Activated CD4-positive, alpha-beta memory T cell treated with anti-CD3 and anti-CD28 coated beads for 36 hours (primary cell): Measurements from ENCODE around the gene RAD51AP1. TPM values are rescaled to one million over a fixed set of nuclear protein-coding genes. Genes with fewer than 3 reads are reported as not detected.
"Not testable (repeated sequence)": the region's sequence is repeated elsewhere in the genome, so short reads cannot be mapped to it uniquely, and the experiment has no call there.

ENCODE experiments used
- CTCF ChIA-PET: fragments of 350-600 bp; sonication (Branson Sonifier 250); formaldehyde crosslinking; loops from one replicate; lab custom pipeline; 2021; ENCODE audit warnings: antibody characterized with exemption, inconsistent platforms; lab: Charles Lee
- POLR2A ChIA-PET: fragments of 350-600 bp; sonication (Branson Sonifier 250); formaldehyde crosslinking; loops from one replicate; lab custom pipeline; 2021; ENCODE audit warnings: antibody characterized with exemption; lab: Charles Lee
- DNase-seq: peaks from one replicate; pipeline ENCODE4 v3.0.0-alpha.2; 2020
- H3K27ac Mint-ChIP-seq: one replicate; pipeline ENCODE4 v1.8.0; 2021; ENCODE audit warnings: mixed read lengths
- H3K27me3 Mint-ChIP-seq: one replicate; pipeline ENCODE4 v1.8.0; 2021; ENCODE audit warnings: mixed read lengths
- H3K36me3 Mint-ChIP-seq: one replicate; pipeline ENCODE4 v1.8.0; 2021; ENCODE audit warnings: mixed read lengths
- H3K4me1 Mint-ChIP-seq: one replicate; pipeline ENCODE4 v1.8.0; 2021; ENCODE audit warnings: low read depth, mixed read lengths
- H3K4me3 Mint-ChIP-seq: one replicate; pipeline ENCODE4 v1.8.0; 2021; ENCODE audit warnings: mild to moderate bottlenecking, mixed read lengths
- H3K9me3 Mint-ChIP-seq: one replicate; pipeline ENCODE4 v1.8.0; 2021; ENCODE audit warnings: mixed read lengths
- intact Hi-C: fragments of 100-400 bp; cut with micrococcal nuclease; formaldehyde crosslinking; loops from one replicate; pipeline ENCODE4 v1.15.1; 2023
- total RNA-seq, 2 experiments: library from RNA; stranded (reverse); gene quantifications; one replicate each; pipeline ENCODE4 v1.2.3, GENCODE V29; 2021

The RAD51AP1 gene
- total RNA-seq: 10 to 100 TPM; 44.6 to 49.7 TPM

GRCh38 chr12:4538207-4539160, at the start of gene RAD51AP1:
Gene RAD51AP1, plus strand, starts transcription at chr12:4538890. Its CDS starts 50 bp downstream, at chr12:4538940.
- peak; percentile 97 for DNase-seq
- Mint-ChIP-seq H3K27me3 (no peaks in the 10 kb centered on the region), H3K36me3 (peaks cover 14% of the 10 kb centered on the region), H3K27ac (peak within 1 kb of the TSS; percentile 98), H3K9me3 (no peaks in the 10 kb centered on the region), H3K4me3 (peak within 1 kb of the TSS; percentile 94), H3K4me1 (peaks cover 25% of the 10 kb centered on the region)
- intact Hi-C loops: loop anchor here (1.0 to 10.0 kb wide), 5 partner anchors 32 to 665 kb away; partner anchors contain the start of genes AKAP3, NDUFA9, PARP11 and TIGAR
- ChIA-PET POLR2A (interaction anchor here (0.8 to 2.1 kb wide), 3 partner anchors 32 to 111 kb away, joined by 3 to 6 read pairs (median 5); partner anchors contain the start of genes AKAP3 and NDUFA9), CTCF (interaction anchor here (0.7 to 1.3 kb wide), 3 partner anchors 11 to 118 kb away, joined by 3 to 5 read pairs (median 4); no protein-coding TSS in a partner anchor)

- no peak for DNase-seq
- H3K9me3 Mint-ChIP-seq: no peaks in the 10 kb centered on the region
- POLR2A ChIA-PET: no interaction called here
- no peaks in the 10 kb centered on the region for H3K27me3 Mint-ChIP-seq
- peaks cover 8% of the 10 kb centered on the region for H3K4me1 Mint-ChIP-seq
- H3K4me3 Mint-ChIP-seq: no peak overlapping the region
- H3K27ac Mint-ChIP-seq: no peak overlapping the region
- CTCF ChIA-PET: no interaction called here
- intact Hi-C loops: no loop called here
- H3K36me3 Mint-ChIP-seq: peaks cover 14% of the 10 kb centered on the region
Observed at GRCh38 chr12:4489556-4489955, 49.1 kb upstream of the RAD51AP1 start.

- no peak overlapping the region for H3K4me3 Mint-ChIP-seq
- no peaks in the 10 kb centered on the region for H3K9me3 Mint-ChIP-seq
Observed at GRCh38 chr12:4490973-4491372, 47.7 kb upstream of the RAD51AP1 start.

GRCh38 chr12:4496145-4496838, 42.4 kb upstream of the RAD51AP1 start:
- ChIA-PET CTCF (interaction anchor here (0.6 to 1.2 kb wide), 4 partner anchors 74 to 610 kb away, joined by 3 to 5 read pairs (median 3); no protein-coding TSS in a partner anchor), POLR2A (interaction anchor here (1.0 to 2.2 kb wide), 2 partner anchors 11 to 203 kb away, joined by 3 to 24 read pairs; no protein-coding TSS in a partner anchor)
- H3K27ac Mint-ChIP-seq: no peak overlapping the region
- H3K4me3 Mint-ChIP-seq: no peak overlapping the region
- DNase-seq: no peak
- peaks cover 16% of the 10 kb centered on the region for H3K4me1 Mint-ChIP-seq
- no peaks in the 10 kb centered on the region for H3K27me3 Mint-ChIP-seq
- H3K36me3 Mint-ChIP-seq: peaks cover 33% of the 10 kb centered on the region
- intact Hi-C loops: loop anchor here (1.0 kb wide), 1 partner anchor 42 kb away; the partner anchor contains the start of gene RAD51AP1
- H3K9me3 Mint-ChIP-seq: no peaks in the 10 kb centered on the region

More at GRCh38 chr12:4490973-4491372, 47.7 kb upstream of the RAD51AP1 start:
- intact Hi-C loops: no loop called here
- POLR2A ChIA-PET: no interaction called here
- no peaks in the 10 kb centered on the region for H3K27me3 Mint-ChIP-seq
- peaks cover 13% of the 10 kb centered on the region for H3K4me1 Mint-ChIP-seq
- H3K36me3 Mint-ChIP-seq: peaks cover 15% of the 10 kb centered on the region
- no peak for DNase-seq
- H3K27ac Mint-ChIP-seq: no peak overlapping the region
- CTCF ChIA-PET: no interaction called here

- CTCF ChIA-PET: no interaction called here
- Mint-ChIP-seq H3K9me3 (no peaks in the 10 kb centered on the region), H3K36me3 (peaks cover 40% of the 10 kb centered on the region), H3K27me3 (no peaks in the 10 kb centered on the region), H3K4me3 (no peak overlapping the region), H3K4me1 (peaks cover 16% of the 10 kb centered on the region), H3K27ac (no peak overlapping the region)
- intact Hi-C loops: no loop called here
- DNase-seq: no peak
- POLR2A ChIA-PET: no interaction called here
Observed at GRCh38 chr12:4499186-4499585, 39.5 kb upstream of the RAD51AP1 start.

GRCh38 chr12:4505376-4505986, 33.2 kb upstream of the RAD51AP1 start:
- Mint-ChIP-seq H3K4me3 (no peak overlapping the region), H3K27ac (no peak overlapping the region), H3K27me3 (no peaks in the 10 kb centered on the region), H3K9me3 (no peaks in the 10 kb centered on the region), H3K36me3 (peaks cover 14% of the 10 kb centered on the region), H3K4me1 (peaks cover 22% of the 10 kb centered on the region)
- intact Hi-C loops: loop anchor here (5.0 to 10.0 kb wide), 4 partner anchors 302 to 753 kb away; partner anchors contain the start of gene CRACR2A
- ChIA-PET POLR2A (no interaction called here), CTCF (no interaction called here)
- DNase-seq: no peak

GRCh38 chr12:4506430-4506829, 32.3 kb upstream of the RAD51AP1 start:
- Mint-ChIP-seq H3K4me3 (no peak overlapping the region), H3K36me3 (peaks cover 14% of the 10 kb centered on the region), H3K9me3 (no peaks in the 10 kb centered on the region), H3K27ac (no peak overlapping the region), H3K4me1 (peaks cover 22% of the 10 kb centered on the region), H3K27me3 (no peaks in the 10 kb centered on the region)
- CTCF ChIA-PET: no interaction called here
- intact Hi-C loops: loop anchor here (2.0 to 10.0 kb wide), 6 partner anchors 32 to 754 kb away; partner anchors contain the start of genes CRACR2A, RAD51AP1 and TIGAR
- POLR2A ChIA-PET: interaction anchor here (1.1 to 1.8 kb wide), 3 partner anchors 10 to 40 kb away, joined by 3 to 24 read pairs (median 6); partner anchors contain the start of gene RAD51AP1
- no peak for DNase-seq

GRCh38 chr12:4506870-4507269, 31.8 kb upstream of the RAD51AP1 start:
- peak overlapping the region; percentile 2 for H3K27ac Mint-ChIP-seq
- intact Hi-C loops: loop anchor here (2.0 to 10.0 kb wide), 6 partner anchors 32 to 755 kb away; partner anchors contain the start of genes CRACR2A, RAD51AP1 and TIGAR
- ChIA-PET CTCF (no interaction called here), POLR2A (interaction anchor here (1.1 to 1.8 kb wide), 3 partner anchors 10 to 39 kb away, joined by 3 to 24 read pairs (median 6); partner anchors contain the start of gene RAD51AP1)
- peaks cover 12% of the 10 kb centered on the region for H3K36me3 Mint-ChIP-seq
- peaks cover 22% of the 10 kb centered on the region for H3K4me1 Mint-ChIP-seq
- no peak for DNase-seq
- no peak overlapping the region for H3K4me3 Mint-ChIP-seq
- no peaks in the 10 kb centered on the region for H3K9me3 Mint-ChIP-seq
- H3K27me3 Mint-ChIP-seq: no peaks in the 10 kb centered on the region

- ChIA-PET CTCF (interaction anchor here (0.8 to 1.5 kb wide), 2 partner anchors 19 to 87 kb away, joined by 3 to 5 read pairs; no protein-coding TSS in a partner anchor), POLR2A (interaction anchor here (0.7 kb wide), 1 partner anchor 14 kb away, joined by 4 read pairs; no protein-coding TSS in a partner anchor)
- H3K36me3 Mint-ChIP-seq: peaks cover 13% of the 10 kb centered on the region
- not testable (repeated sequence) for H3K27ac Mint-ChIP-seq, H3K9me3 Mint-ChIP-seq, H3K4me3 Mint-ChIP-seq, H3K27me3 Mint-ChIP-seq, DNase-seq
- peaks cover 22% of the 10 kb centered on the region for H3K4me1 Mint-ChIP-seq
- intact Hi-C loops: loop anchor here (5.0 to 10.0 kb wide), 4 partner anchors 299 to 756 kb away; partner anchors contain the start of gene CRACR2A
Observed at GRCh38 chr12:4508503-4508902, 30.2 kb upstream of the RAD51AP1 start.

GRCh38 chr12:4509269-4509668, 29.4 kb upstream of the RAD51AP1 start:
- POLR2A ChIA-PET, CTCF ChIA-PET: not testable (repeated sequence)

More at GRCh38 chr12:4509269-4509668, 29.4 kb upstream of the RAD51AP1 start:
- H3K4me1 Mint-ChIP-seq: peaks cover 22% of the 10 kb centered on the region
- H3K27ac Mint-ChIP-seq, H3K27me3 Mint-ChIP-seq, H3K36me3 Mint-ChIP-seq, H3K9me3 Mint-ChIP-seq, H3K4me3 Mint-ChIP-seq, DNase-seq: not testable (repeated sequence)
- intact Hi-C loops: loop anchor here (5.0 to 10.0 kb wide), 4 partner anchors 298 to 757 kb away; partner anchors contain the start of gene CRACR2A
